ENCODE measurements around the gene PTPN4.

Gene PTPN4

DNA sequence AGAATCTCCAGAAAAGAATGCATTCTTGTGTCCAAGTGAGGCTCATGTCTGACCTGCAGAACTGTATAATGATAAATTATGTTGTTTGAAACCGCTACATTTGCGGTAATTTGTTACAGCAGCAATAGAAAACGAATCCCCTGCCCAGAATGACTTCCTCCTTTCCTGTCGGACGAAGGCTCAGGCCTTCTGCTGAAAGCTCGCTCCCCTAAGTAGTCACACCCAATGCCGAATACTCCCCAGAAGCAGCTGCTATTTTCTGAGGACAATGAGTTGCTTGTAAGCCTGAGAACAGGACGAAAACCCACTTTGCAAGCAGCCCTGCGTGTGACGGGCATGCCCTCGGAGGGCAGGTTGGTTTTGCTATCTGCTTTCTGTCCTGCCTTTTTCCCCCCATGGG is 27.7 kb upstream of the PTPN4 start:
- no peak for ATAC-seq
- no peak for TF ChIP-seq ESRRG (CRISPR knock-in tag; IDR thresholded peaks at IDR 0.05)
- TF ChIP-seq, protein P1, sequence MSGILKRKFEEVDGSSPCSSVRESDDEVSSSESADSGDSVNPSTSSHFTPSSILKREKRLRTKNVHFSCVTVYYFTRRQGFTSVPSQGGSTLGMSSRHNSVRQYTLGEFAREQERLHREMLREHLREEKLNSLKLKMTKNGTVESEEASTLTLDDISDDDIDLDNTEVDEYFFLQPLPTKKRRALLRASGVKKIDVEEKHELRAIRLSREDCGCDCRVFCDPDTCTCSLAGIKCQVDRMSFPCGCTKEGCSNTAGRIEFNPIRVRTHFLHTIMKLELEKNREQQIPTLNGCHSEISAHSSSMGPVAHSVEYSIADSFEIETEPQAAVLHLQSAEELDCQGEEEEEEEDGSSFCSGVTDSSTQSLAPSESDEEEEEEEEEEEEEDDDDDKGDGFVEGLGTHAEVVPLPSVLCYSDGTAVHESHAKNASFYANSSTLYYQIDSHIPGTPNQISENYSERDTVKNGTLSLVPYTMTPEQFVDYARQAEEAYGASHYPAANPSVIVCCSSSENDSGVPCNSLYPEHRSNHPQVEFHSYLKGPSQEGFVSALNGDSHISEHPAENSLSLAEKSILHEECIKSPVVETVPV (CRISPR knock-in tag; IDR thresholded peaks at IDR 0.05): no peak
- TF ChIP-seq ZFP30 (CRISPR knock-in tag; IDR thresholded peaks at IDR 0.05): no peak
- TF ChIP-seq PPARA (CRISPR knock-in tag; IDR thresholded peaks at IDR 0.05; ENCODE audit: borderline replicate concordance): no peak
- no peak for TF ChIP-seq ZFP3 (CRISPR knock-in tag; IDR thresholded peaks at IDR 0.05)

DNA sequence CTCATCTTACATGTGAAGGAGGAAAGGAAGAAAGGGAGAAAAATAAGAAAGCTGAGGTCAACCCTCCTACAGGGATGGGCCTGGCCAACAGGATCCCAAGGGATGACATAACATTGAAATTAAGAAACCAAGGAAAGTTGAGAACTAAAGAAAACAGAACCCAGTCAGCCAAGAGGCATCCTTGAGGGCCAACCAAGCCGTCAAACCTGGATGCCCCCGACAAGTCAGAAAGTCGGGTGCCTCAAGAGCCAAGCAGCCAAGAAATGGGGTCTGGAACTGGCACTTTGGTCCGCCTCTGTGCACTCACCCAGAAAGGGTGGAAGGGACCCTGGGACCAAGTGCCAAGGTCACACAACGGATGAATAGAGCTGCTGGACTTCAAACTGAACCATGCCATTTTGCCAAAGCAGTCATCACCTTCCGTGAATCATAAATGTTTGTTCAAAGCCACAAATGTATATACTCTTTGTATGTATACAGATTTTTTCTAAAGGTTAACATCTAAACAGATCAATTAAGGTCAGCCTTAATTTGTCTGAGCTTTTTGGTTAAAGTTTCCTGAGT is 27.0 kb upstream of the PTPN4 start:
- TF ChIP-seq ZC3H10 (CRISPR knock-in tag; IDR thresholded peaks at IDR 0.05) (no peak), ESRRG (CRISPR knock-in tag; IDR thresholded peaks at IDR 0.05) (no peak), ISL1 (CRISPR knock-in tag; IDR thresholded peaks at IDR 0.05) (no peak), ZNF8 (CRISPR knock-in tag; IDR thresholded peaks at IDR 0.05) (no peak)
- ATAC-seq: no peak

DNA sequence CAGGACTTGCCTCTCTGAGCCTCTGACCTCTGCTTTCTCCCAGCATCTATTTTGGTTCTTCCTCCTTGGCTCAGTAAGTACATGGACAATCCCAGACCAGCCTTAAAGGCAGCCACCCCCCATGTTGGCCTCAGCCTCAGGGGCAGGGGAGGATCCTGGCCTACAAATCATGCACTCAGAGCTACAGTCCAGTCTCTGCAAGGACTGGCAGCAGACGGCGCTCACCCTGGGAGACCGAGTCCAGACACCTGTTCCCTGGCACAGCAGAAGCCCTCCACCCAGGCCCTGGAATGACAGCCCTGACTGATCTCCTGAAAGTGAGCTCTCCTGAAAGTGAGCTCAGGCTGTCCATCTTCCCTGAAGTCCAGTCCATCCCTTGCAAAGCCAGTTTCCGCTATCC is 25.7 kb upstream of the PTPN4 start:
- TF ChIP-seq ESRRG (CRISPR knock-in tag; IDR thresholded peaks at IDR 0.05): no peak
- TF ChIP-seq, protein P2, sequence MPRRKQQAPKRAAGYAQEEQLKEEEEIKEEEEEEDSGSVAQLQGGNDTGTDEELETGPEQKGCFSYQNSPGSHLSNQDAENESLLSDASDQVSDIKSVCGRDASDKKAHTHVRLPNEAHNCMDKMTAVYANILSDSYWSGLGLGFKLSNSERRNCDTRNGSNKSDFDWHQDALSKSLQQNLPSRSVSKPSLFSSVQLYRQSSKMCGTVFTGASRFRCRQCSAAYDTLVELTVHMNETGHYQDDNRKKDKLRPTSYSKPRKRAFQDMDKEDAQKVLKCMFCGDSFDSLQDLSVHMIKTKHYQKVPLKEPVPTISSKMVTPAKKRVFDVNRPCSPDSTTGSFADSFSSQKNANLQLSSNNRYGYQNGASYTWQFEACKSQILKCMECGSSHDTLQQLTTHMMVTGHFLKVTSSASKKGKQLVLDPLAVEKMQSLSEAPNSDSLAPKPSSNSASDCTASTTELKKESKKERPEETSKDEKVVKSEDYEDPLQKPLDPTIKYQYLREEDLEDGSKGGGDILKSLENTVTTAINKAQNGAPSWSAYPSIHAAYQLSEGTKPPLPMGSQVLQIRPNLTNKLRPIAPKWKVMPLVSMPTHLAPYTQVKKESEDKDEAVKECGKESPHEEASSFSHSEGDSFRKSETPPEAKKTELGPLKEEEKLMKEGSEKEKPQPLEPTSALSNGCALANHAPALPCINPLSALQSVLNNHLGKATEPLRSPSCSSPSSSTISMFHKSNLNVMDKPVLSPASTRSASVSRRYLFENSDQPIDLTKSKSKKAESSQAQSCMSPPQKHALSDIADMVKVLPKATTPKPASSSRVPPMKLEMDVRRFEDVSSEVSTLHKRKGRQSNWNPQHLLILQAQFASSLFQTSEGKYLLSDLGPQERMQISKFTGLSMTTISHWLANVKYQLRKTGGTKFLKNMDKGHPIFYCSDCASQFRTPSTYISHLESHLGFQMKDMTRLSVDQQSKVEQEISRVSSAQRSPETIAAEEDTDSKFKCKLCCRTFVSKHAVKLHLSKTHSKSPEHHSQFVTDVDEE (CRISPR knock-in tag; IDR thresholded peaks at IDR 0.05): no peak
- no peak for TF ChIP-seq TOX (CRISPR knock-in tag; IDR thresholded peaks at IDR 0.05; ENCODE audit: borderline replicate concordance)
- ATAC-seq: no peak

DNA sequence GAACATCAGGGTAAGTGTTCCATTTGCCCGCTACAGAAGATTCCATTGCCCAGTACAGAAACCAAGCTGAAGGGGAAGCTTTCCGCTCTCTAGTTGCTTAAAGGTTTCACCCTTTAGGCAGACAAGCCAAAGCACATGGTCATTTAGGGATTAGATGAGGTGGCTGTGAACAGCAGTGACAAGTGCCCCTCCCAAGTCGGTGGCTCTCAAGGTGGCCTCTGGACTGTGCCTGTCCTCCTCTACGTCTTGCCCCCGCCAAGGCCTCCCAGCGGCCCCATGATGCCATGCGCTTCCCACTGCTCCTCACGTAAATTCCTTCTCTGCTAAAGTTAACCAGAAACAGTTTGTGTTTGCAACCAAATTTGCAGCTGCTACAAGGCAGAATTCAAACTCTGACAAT is 24.2 kb upstream of the PTPN4 start:
- no peak for ATAC-seq
- TF ChIP-seq ZFP3 (CRISPR knock-in tag; IDR thresholded peaks at IDR 0.05) (no peak), OSR1 (CRISPR knock-in tag; IDR thresholded peaks at IDR 0.05) (no peak), CSDC2 (CRISPR knock-in tag; IDR thresholded peaks at IDR 0.05) (no peak), ISL1 (CRISPR knock-in tag; IDR thresholded peaks at IDR 0.05) (no peak), SNAI2 (CRISPR knock-in tag; IDR thresholded peaks at IDR 0.05) (no peak), ZFP30 (CRISPR knock-in tag; IDR thresholded peaks at IDR 0.05) (no peak)
- TF ChIP-seq, protein P3, sequence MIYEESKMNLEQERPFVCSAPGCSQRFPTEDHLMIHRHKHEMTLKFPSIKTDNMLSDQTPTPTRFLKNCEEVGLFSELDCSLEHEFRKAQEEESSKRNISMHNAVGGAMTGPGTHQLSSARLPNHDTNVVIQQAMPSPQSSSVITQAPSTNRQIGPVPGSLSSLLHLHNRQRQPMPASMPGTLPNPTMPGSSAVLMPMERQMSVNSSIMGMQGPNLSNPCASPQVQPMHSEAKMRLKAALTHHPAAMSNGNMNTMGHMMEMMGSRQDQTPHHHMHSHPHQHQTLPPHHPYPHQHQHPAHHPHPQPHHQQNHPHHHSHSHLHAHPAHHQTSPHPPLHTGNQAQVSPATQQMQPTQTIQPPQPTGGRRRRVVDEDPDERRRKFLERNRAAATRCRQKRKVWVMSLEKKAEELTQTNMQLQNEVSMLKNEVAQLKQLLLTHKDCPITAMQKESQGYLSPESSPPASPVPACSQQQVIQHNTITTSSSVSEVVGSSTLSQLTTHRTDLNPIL (CRISPR knock-in tag; IDR thresholded peaks at IDR 0.05; ENCODE audit: low read depth): no peak
- TF ChIP-seq, protein P1 (CRISPR knock-in tag; IDR thresholded peaks at IDR 0.05): no peak

DNA sequence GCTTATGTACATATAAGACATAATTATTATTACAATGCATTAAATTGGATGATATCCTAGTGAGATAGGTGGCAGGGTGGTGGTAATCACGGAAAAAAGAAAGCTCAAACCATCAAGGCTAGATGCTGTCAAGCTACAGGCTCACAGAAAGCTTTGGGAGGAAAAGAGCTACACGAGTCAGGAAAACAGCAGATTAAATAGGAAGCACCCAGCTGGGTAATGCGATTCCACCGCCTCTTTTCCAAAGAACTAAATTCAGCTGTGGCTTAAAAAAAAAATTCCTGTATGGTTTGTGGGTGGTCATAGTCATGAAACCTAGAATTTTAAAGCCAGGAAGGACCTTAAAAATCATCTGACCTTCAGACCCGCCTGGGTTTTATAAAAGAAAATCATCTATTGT is 23.7 kb upstream of the PTPN4 start:
- no peak for TF ChIP-seq ZFP3 (CRISPR knock-in tag; IDR thresholded peaks at IDR 0.05)
- TF ChIP-seq, protein P2 (CRISPR knock-in tag; IDR thresholded peaks at IDR 0.05): no peak
- TF ChIP-seq, protein P1 (CRISPR knock-in tag; IDR thresholded peaks at IDR 0.05): no peak
- TF ChIP-seq GLIS3 (CRISPR knock-in tag; IDR thresholded peaks at IDR 0.05): no peak
- no peak for TF ChIP-seq ZNF70 (CRISPR knock-in tag; IDR thresholded peaks at IDR 0.05)
- no peak for TF ChIP-seq ESRRG (CRISPR knock-in tag; IDR thresholded peaks at IDR 0.05)
- TF ChIP-seq, protein P4, sequence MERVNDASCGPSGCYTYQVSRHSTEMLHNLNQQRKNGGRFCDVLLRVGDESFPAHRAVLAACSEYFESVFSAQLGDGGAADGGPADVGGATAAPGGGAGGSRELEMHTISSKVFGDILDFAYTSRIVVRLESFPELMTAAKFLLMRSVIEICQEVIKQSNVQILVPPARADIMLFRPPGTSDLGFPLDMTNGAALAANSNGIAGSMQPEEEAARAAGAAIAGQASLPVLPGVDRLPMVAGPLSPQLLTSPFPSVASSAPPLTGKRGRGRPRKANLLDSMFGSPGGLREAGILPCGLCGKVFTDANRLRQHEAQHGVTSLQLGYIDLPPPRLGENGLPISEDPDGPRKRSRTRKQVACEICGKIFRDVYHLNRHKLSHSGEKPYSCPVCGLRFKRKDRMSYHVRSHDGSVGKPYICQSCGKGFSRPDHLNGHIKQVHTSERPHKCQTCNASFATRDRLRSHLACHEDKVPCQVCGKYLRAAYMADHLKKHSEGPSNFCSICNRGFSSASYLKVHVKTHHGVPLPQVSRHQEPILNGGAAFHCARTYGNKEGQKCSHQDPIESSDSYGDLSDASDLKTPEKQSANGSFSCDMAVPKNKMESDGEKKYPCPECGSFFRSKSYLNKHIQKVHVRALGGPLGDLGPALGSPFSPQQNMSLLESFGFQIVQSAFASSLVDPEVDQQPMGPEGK (CRISPR knock-in tag; IDR thresholded peaks at IDR 0.05; ENCODE audit: borderline replicate concordance): no peak
- TF ChIP-seq TCF4 (CRISPR knock-in tag; IDR thresholded peaks at IDR 0.05; ENCODE audit: borderline replicate concordance): no peak
- no peak for TF ChIP-seq ARNTL (CRISPR knock-in tag; IDR thresholded peaks at IDR 0.05; ENCODE audit: borderline replicate concordance, low read depth)
- no peak for TF ChIP-seq CSDC2 (CRISPR knock-in tag; IDR thresholded peaks at IDR 0.05)
- ATAC-seq: no peak
